ENCODE measurements around the gene SLC25A25.

SLC25A25 gene

DNA sequence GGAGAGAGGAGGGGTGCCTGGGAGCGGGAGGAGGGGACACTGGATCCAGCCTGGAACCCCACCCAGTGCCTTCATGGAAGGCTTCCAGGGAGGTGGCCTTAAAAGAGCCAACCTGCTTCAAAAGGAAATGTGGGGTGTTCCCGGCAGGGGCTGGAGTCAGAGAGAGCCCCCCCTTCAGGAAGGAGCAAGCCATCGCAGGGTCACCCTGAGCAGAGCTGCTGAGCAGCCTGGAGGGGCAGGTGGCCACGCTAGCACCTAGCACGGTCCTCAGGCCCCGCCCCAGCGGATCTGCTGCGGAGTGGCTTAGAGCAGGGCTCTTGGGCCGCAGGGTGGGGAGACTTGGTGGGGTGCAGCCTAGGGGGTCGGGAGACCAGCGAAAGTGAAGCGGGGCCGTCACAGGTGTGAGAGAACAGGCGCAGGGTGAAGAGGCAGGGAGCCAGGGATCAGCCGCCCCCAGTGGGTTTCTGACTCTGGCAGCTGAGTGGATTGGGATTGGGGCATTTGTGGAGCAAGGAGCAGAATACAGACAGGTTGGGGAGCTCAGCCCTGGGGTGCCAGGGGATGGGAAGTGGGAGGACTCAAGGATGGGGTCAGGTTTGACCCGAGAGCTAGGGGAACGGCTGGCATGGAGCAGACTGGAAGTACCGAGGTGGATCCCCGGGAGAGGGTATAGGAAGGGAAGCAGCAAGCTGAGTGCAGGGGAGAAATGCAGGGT lies 82.7 kb downstream of the SLC25A25 start:
- DNase-seq: no peak

DNA sequence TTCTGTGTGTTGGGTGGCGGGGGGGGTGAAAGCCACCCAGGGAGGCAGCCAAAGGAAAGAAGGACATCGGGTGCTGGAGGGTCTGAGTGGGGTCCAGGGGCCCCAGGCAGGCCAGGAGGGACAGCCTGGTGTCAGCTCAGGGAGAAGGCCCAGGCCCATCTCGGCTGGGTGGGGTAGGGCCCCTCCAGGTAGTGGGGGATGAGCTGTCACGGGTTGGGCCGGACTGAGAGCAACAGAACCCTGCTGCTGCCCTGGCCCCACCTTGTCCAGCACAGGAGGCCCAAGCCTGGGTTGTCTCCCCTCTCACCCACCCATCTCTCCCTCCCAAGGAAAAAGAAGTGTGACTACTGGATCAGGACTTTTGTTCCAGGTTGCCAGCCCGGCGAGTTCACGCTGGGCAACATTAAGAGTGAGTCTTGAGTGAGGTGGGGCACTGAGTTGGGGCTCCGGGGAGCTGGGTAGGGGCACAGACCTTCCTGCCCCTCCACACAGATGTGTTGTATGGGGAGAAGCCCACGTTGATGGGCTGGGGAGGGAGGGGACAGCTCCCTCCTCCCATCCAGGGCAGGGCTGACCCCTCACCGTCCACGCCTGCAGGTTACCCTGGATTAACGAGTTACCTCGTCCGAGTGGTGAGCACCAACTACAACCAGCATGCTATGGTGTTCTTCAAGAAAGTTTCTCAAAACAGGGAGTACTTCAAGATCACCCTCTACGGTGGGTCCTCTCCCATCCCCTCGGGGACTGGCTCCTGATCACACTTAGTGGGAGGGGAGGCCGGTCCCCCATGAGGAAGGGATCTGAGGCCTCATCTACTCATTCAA lies 83.5 kb downstream of the SLC25A25 start:
- no peak for DNase-seq

DNA sequence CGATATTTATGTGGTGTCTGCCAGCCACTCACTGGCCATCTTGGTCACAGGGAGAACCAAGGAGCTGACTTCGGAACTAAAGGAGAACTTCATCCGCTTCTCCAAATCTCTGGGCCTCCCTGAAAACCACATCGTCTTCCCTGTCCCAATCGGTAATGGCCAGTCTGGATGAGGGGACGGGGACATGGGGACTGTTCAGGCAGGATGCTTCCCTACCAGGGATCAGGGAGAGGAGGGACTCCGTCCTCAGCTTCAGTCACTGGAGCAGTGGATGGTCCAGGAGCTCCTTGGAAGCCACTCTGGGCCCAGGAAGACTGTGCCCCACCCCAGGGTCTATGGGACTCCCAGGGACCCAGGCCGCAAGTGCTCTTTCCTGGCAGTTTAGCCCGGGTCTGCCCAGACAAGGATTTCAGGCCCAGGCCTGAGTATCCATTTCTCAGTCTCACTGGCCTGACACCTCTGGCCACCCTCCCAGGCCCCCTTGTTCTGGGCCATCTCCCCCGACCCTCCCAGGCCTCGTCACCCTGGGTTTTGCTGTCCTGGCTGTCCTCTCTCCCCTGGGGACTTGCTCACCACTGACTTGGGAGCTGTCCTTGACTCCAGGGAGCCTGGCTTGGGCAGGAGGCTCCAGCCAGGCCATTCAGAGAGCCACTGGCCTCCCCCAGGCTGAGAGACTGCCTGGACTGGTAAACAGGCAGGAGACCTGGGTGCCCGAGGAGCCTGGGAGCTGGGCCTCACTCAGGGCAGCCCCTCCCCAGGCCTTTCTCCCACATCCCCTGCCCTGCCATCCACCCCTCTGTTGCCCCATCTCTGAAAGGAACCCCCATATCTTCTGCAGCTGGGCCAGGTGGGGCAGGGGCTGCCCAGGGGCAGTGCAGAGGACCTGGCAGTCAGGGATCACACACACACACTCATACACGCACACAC lies 84.4 kb downstream of the SLC25A25 start:
- no peak for DNase-seq

DNA sequence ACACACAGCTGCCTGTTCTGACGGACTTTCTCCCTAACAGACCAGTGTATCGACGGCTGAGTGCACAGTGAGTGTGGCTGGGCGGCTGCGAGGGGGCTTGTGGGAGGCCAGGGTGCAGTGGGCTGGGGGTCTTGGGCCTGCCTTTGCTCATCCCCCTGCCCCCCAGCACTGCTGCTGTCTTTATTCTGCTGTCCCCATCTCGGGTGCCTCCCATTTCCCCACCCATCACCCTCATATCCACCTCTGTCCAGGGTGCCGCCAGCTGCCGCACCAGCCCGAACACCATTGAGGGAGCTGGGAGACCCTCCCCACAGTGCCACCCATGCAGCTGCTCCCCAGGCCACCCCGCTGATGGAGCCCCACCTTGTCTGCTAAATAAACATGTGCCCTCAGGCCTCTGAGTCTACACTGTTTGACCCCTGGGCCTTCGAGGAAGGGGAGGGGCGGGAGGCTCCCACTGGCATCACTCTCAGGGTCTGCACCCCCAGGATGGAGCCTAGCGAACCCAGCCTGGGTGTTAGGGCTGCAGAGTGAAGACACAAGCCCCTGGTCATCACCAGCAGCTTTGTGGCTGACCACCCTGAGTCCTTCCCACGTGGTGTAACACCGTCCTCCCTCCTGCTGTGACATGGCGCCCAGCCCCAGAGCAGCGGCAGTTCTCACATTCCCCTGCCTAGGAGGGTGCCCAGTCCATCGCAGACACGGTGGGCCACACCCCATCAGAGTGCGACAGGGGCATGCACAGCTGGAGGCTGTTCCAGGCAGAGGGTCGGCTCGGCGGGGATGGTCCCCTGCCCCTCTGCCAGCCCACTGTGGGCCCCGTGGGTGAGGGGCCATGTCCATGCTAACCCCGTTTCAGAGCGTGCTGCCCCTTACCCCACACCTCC lies 85.3 kb downstream of the SLC25A25 start:
- DNase-seq: no peak

DNA sequence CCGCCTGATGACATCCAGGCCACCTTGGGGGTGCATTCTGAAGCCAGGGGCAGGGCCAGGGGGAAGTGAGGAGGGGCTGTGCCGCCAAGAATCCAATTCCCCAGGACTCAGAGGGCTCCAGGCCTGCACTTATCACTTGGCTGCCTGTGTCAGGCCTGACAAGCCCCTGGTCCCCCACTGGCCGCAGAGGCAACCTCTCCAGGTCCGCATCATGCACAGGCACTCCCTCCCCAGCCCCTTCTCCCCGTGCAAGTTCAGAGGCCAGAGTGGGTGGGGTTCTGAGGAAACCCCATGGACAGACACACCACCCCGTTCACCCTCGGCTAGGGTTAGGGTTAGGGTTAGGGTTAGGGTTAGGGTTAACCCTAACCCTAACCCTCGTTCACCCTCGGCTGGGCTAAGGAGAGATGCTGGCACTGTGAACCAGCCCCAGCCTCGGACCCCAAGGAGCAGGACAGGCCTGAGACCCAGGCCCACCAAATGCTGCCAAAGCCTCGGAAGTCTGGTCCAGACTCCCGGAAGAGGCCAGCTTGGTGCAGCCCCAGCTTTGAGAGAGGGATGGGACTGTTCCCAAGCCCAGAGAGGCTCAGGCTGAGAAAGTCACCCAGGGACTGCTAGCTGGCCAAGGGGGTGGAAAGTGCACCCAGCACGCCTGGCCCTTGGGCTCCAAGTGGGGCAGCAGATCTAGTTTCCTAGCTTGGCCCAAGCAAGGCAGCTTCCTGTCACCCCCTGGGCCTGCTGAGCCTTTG lies 86.1 kb downstream of the SLC25A25 start:
- DNase-seq: no peak

DNA sequence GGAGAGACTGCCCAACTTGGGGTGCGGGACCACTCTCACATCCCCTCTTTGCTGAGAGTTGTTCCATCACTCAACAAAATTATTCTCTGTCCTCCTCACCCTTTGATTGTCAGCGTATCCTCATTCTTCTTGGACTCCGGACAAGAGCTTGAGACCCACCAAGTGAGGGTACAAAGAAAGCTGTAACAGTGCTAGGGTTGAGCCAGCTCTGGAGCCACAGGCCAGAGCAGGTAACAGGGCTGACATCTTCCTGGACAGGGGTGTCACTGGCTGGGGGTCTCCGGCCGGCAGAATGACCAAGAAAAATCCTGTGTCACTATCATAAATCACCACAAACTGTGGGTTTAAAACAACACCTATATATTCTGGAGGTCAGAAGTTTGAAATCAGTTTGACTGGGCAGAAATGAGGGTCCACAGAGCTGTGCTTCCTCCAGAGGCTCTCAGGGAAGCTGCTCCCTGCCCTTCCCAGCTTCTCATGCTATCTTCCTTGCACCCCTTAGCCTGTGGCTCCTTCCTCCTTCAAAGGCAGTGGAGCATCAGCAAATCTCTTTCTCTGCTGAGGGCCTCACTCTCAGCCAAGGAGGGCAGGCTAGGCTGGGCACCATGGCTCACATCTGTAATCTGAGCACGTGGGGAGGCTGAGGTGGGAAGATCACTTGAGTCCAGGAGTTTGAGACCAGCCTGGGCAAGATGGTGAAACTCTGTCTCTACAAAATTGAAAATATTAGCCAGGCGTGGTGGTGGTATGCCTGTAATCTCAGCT lies 87.9 kb downstream of the SLC25A25 start:
- DNase-seq: no peak
